GM06990 (cell line): ENCODE measurements around the gene COX10.
"Not testable (repeated sequence)": the region's sequence is repeated elsewhere in the genome, so short reads cannot be mapped to it uniquely, and the experiment has no call there.

ENCODE experiments used
- DNase-seq: peaks from one replicate; pipeline ENCODE4 v3.0.0-alpha.2; 2011; ENCODE audit not compliant: insufficient read length; ENCODE audit errors: extremely low read depth
- H3K27me3 ChIP-seq: replicated peaks from 2 replicates; pipeline ENCODE4 v1.6.0; 2011; ENCODE audit warnings: low read length; ENCODE audit not compliant: control insufficient read depth, insufficient read depth
- H3K36me3 ChIP-seq: 2 replicates; pipeline ENCODE4 v1.5.1; 2011; ENCODE audit warnings: low read length; ENCODE audit not compliant: control insufficient read depth, insufficient read depth
- H3K4me3 ChIP-seq: replicated peaks from 2 replicates; pipeline ENCODE4 v1.5.1; 2011; ENCODE audit warnings: low read depth, mild to moderate bottlenecking, control low read depth, low read length
- TF ChIP-seq, protein P1 (sequence below): IDR thresholded peaks from 2 replicates; pipeline ENCODE4 v1.5.1; 2011; ENCODE audit warnings: low read length, control low read depth, mild to moderate bottlenecking, inconsistent platforms; ENCODE audit not compliant: insufficient read depth, poor library complexity, severe bottlenecking

The COX10 gene

DNA sequence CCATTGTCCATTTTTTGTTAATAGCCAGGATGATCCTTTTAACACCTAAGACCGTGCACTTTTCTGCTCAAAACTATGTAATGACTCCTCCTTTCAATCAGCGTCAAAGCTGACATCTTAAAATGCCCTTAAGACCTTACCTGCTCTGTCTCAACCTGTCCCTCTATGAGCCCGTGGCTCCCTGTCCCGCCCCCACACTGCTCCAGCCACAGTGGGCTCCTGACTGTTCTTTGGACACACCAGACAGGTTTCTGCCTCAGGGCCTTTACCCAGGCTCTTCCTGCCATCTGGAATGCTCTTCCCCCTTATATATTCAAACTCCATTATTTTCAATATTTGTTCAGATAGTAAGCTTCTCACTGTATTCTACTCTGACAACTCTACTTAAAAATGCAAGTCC, 153.3 kb downstream of the COX10 start:
- TF ChIP-seq, protein P1, sequence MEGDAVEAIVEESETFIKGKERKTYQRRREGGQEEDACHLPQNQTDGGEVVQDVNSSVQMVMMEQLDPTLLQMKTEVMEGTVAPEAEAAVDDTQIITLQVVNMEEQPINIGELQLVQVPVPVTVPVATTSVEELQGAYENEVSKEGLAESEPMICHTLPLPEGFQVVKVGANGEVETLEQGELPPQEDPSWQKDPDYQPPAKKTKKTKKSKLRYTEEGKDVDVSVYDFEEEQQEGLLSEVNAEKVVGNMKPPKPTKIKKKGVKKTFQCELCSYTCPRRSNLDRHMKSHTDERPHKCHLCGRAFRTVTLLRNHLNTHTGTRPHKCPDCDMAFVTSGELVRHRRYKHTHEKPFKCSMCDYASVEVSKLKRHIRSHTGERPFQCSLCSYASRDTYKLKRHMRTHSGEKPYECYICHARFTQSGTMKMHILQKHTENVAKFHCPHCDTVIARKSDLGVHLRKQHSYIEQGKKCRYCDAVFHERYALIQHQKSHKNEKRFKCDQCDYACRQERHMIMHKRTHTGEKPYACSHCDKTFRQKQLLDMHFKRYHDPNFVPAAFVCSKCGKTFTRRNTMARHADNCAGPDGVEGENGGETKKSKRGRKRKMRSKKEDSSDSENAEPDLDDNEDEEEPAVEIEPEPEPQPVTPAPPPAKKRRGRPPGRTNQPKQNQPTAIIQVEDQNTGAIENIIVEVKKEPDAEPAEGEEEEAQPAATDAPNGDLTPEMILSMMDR: no peak
- no peak overlapping the region for H3K4me3 ChIP-seq

DNA sequence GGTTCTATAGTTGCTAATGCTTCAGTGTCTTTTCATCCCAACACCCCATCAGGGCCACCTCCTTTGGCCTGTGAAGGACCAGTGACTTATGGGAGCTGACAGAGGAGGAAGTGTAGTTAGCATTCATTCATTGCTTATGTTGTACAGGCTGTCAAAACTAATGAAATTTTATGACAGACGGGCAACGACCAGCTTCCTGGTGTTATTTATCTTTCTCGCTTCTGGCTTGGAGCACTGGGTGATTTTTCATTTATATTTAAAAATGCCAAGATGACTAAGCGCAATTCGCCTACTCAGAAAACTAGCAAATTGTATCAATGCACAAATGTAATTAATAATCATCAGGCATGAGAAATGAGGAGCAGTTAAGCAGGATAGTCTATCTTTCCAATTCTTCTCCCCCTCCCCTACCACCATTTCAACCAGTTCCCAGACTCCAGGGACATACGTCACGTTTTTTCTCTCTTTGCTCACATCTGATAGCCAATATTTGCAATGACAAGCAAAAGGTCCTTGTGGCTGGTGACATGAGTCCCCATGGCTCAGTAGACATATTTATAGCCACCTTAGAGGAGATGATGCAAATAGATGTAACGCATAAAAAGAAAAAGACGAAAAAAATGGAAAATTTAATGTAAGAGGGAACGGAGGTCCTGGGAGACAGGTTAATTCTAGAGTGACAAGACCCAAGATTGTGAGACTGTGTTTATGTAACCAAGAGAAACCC, 156.1 kb downstream of the COX10 start:
- TF ChIP-seq, protein P1: no peak
- Histone ChIP-seq H3K4me3 (no peak overlapping the region), H3K27me3 (no peaks in the 10 kb centered on the region), H3K36me3 (no peaks in the 10 kb centered on the region)
- DNase-seq: no peak

More for the DNA sequence above, 153.3 kb downstream of the COX10 start:
- H3K36me3 ChIP-seq: no peaks in the 10 kb centered on the region
- H3K27me3 ChIP-seq: no peaks in the 10 kb centered on the region
- no peak for DNase-seq

DNA sequence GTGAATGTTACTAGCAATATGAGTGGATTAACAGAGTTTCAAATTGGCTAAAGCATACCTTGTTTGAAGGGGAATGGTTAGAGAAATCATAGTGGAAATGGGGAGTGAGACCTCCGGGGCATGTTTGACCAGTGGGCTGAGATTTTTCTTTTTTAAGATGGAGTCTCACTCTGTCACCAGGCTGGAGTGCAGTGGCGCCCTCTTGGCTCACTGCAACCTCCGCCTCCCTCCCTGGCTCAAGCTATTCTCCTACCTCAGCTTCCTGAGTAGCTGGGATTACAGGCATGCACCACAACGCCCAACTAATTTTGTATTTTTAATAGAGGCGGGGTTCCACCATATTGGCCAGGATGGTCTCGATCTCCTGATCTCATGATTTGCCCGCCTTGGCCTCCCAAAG, 157.7 kb downstream of the COX10 start:
- DNase-seq: no peak
- TF ChIP-seq, protein P1: no peak
- Histone ChIP-seq H3K27me3 (no peaks in the 10 kb centered on the region), H3K4me3 (no peak overlapping the region), H3K36me3 (no peaks in the 10 kb centered on the region)

DNA sequence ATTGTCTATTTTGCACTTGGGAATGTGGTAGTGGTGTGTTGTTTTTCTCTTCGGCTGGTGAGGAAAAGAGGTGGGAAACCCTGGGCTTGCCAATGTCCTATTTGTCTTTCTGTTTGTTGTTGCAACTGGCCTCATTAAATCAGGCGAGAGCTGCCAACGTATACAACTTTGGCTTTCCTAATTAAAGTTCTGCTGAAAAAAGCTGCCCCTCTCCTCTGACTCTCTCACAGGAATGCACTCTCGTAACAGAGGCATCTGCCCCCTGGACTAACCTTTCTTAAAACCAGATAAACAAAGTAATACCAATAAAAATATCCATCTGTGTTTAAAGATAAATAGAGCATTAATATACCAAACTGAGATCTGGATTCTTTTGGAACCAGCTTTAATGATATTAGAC, 159.6 kb downstream of the COX10 start:
- Histone ChIP-seq H3K27me3 (no peaks in the 10 kb centered on the region), H3K4me3 (no peak overlapping the region), H3K36me3 (no peaks in the 10 kb centered on the region)
- no peak for DNase-seq
- TF ChIP-seq, protein P1: no peak

DNA sequence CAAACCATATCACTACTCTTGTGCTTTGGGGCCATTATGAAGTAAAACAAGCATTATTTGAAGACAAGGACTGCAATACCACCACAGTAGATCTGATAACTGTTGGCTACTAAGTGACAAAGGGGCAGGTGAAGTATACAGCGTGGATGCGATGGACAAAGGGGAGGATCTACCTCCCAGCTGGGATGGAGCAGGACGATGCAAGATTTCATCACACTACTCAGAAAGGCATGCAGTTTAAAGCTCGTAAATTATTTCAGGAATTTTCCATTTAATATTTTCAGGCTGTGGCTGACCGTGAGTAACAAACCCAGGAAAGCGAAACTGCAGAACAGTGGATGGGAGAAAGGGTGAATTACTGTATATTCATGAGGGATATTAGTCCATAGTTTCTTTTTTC, 161.9 kb downstream of the COX10 start:
- H3K4me3 ChIP-seq, H3K36me3 ChIP-seq, DNase-seq, H3K27me3 ChIP-seq: not testable (repeated sequence)

DNA sequence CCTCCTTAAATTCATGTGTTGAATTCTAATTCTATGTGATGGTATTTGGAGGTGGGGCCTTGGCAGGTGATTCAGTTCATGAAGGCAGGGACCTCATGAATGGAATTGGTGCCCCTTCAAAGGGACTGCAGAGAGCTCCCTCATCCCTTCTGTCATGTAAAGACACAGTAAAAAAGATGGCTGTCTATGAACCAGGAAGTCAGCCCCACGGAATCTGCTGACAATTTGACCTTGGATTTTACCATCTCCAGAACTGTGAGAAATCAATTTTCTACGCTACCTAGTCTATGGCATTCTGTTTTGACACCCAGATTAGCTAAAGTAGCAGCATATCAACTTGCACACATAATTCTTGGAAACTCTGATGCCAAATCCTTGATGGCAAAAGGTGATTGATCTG, 165.7 kb downstream of the COX10 start:
- not testable (repeated sequence) for DNase-seq, H3K36me3 ChIP-seq, H3K27me3 ChIP-seq, H3K4me3 ChIP-seq

DNA sequence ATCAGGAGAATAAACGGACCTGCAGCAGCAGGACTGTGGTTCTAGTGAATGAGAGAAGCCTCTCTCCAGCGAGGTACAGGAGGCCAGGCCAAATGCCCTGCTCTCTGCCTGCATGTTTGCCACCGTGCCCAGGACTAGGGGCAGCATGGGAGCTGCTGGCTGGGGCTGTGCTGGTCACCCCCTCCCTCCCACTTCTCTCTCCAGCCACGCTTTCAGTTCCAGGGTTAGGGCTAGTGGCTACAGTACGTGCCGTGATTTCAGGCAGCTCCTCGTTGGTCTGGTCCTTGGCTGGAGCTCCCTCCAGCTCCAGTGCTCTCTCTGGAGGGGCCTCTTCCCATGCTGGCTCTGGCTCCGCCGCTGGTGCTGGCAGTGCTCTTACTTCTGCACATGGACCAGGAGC, 166.7 kb downstream of the COX10 start:
- H3K36me3 ChIP-seq, DNase-seq, H3K4me3 ChIP-seq, H3K27me3 ChIP-seq: not testable (repeated sequence)

DNA sequence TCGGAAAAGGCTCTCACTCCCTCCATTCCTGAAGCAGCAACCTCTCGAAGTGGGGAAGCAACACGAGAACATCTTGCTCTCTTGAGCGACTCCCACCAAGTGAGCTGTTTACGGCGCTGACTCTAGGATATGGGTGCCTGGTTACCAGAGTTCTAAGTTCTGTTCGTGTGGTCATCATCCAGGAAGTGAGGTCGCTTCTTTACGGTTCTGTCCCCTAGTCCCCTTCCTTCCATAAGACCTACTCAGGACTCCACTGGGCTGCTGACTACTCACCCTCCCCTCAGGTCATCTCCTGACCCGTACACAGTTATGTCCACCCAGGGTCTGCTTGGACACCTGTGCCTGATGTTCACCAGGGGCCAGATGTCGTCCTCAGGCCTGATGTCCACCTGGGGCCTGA, 167.5 kb downstream of the COX10 start, which contains the start of gene CDRT15:
CDRT15 (minus strand) TSS at position 101 of the 400 bp plus-strand sequence; CDS start at position 72, 29 bp downstream.
- H3K4me3 ChIP-seq: not testable (repeated sequence)

DNA sequence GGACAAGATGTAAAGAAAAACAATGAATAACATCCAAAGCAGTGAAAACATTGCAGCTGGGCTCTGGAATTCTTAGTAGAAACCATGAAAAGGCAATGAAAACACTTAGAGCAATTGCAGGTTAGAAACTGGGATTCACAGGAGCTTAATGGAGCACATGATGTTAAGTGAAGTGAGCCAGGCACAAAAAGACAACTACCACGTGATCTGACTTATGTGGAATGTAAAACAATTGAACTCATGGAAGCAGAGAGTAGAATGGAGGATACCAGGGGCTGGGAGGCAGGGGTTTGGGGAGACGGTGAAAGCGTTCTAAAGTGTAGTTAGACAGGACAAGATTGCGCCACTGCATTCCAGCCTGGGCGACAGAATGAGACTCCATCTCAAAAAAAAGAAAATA, 170.0 kb downstream of the COX10 start:
- not testable (repeated sequence) for H3K4me3 ChIP-seq, DNase-seq, H3K27me3 ChIP-seq, H3K36me3 ChIP-seq

More for the DNA sequence above, 167.5 kb downstream of the COX10 start, which contains the start of gene CDRT15:
- not testable (repeated sequence) for DNase-seq, H3K36me3 ChIP-seq, H3K27me3 ChIP-seq
